ENCODE results near the gene CDK18.

GRCh38 chr1:205477121-205477758 lies 27.2 kb upstream of the CDK18 start:
- TF ChIP-seq CTCF (optimal IDR thresholded peaks at IDR 0.05 in 1 of 3, IDR thresholded peaks at IDR 0.05 in 1 of 3, conservative IDR thresholded peaks at IDR 0.05 in 1 of 3; ENCODE audit: extremely low read depth in 1 of 3, insufficient read depth in 2 of 3, low read length in 3 of 3), result peak in 2 of 3 experiments; percentile 20 to 28
- TF ChIP-seq EZH2 (IDR thresholded peaks at IDR 0.05; ENCODE audit: low read length), result no peak

Data from keratinocyte (primary cell).